NCI-H1092 (cell line): Measurements from ENCODE around the gene KLF9.
"Not testable (repeated sequence)": the region's sequence is repeated elsewhere in the genome, so short reads cannot be mapped to it uniquely, and the experiment has no call there.

Experiments used
- DNase-seq: peaks from one replicate; lab custom pipeline; 2025; lab: John Stamatoyannopoulos, UW

KLF9 gene

GRCh38 chr9:70405808-70406433, 8.5 kb downstream of the KLF9 start:
- DNase-seq, result no peak

GRCh38 chr9:70404261-70404660, 10.2 kb downstream of the KLF9 start:
- no peak for DNase-seq

GRCh38 chr9:70403618-70404025, 10.8 kb downstream of the KLF9 start:
- no peak for DNase-seq

- DNase-seq, result no peak
These were observed 11.3 kb downstream of the KLF9 start for GRCh38 chr9:70403166-70403565.

- DNase-seq, result no peak
These were observed 12.2 kb downstream of the KLF9 start for GRCh38 chr9:70402213-70402612.

- not testable (repeated sequence) for DNase-seq
These were observed 13.2 kb downstream of the KLF9 start for GRCh38 chr9:70401241-70401640.

GRCh38 chr9:70400107-70400892, 14.2 kb downstream of the KLF9 start:
- no peak for DNase-seq

GRCh38 chr9:70399141-70399540, 15.3 kb downstream of the KLF9 start:
- DNase-seq, result no peak

- DNase-seq, result no peak
These were observed 16.3 kb downstream of the KLF9 start for GRCh38 chr9:70398145-70398556.

GRCh38 chr9:70395652-70396051, 18.8 kb downstream of the KLF9 start:
- no peak for DNase-seq

GRCh38 chr9:70392850-70393249, 21.6 kb downstream of the KLF9 start:
- DNase-seq, result no peak

GRCh38 chr9:70392189-70392588, 22.3 kb downstream of the KLF9 start:
- peak; percentile 24 for DNase-seq

- no peak for DNase-seq
These were observed 23.5 kb downstream of the KLF9 start for GRCh38 chr9:70390933-70391341.

GRCh38 chr9:70389621-70390266, 24.7 kb downstream of the KLF9 start:
- DNase-seq, result no peak

GRCh38 chr9:70389188-70389587, 25.3 kb downstream of the KLF9 start:
- no peak for DNase-seq

GRCh38 chr9:70387663-70388062, 26.8 kb downstream of the KLF9 start:
- no peak for DNase-seq

- DNase-seq, result no peak
These were observed 29.0 kb downstream of the KLF9 start for GRCh38 chr9:70385426-70385825.

- DNase-seq, result peak; percentile 69
These were observed 31.5 kb downstream of the KLF9 start for GRCh38 chr9:70382709-70383605.

GRCh38 chr9:70382046-70382708, 32.3 kb downstream of the KLF9 start:
- DNase-seq, result no peak

GRCh38 chr9:70374962-70375618, 39.4 kb downstream of the KLF9 start:
- DNase-seq, result no peak
